Effector memory CD8-positive, alpha-beta T cell (primary cell): ENCODE measurements around the gene SLC66A2.

Experiments used
- ATAC-seq: fragments of 150-1000 bp; cut with Tn5 transposase; replicated peaks from 2 replicates; pipeline ENCODE4 v1.10.0; 2021; ENCODE audit warnings: mild to moderate bottlenecking, moderate library complexity
- DNase-seq, 3 experiments: peaks; one replicate each; pipeline ENCODE4 v3.0.0; 2021
- H3K27ac Mint-ChIP-seq, 2 donors: one replicate each; pipeline ENCODE4 v1.8.0; 2022; ENCODE audit warnings: mild to moderate bottlenecking in 2 of 2, mixed read lengths in 2 of 2, moderate library complexity in 2 of 2
- H3K27me3 Mint-ChIP-seq, 2 donors: one replicate each; pipeline ENCODE4 v1.8.0; 2022; ENCODE audit warnings: mixed read lengths in 2 of 2
- H3K36me3 Mint-ChIP-seq: one replicate; pipeline ENCODE4 v1.8.0; 2022; ENCODE audit warnings: mild to moderate bottlenecking, moderate library complexity, mixed read lengths; ENCODE audit not compliant: insufficient read depth
- H3K4me1 Mint-ChIP-seq, 2 donors: one replicate each; pipeline ENCODE4 v1.8.0; 2022; ENCODE audit warnings: low read depth in 2 of 2, mixed read lengths in 2 of 2
- H3K4me3 Mint-ChIP-seq, 2 donors: one replicate each; pipeline ENCODE4 v1.8.0; 2022; ENCODE audit warnings: mild to moderate bottlenecking in 2 of 2, mixed read lengths in 2 of 2, moderate library complexity in 2 of 2
- H3K9me3 Mint-ChIP-seq, 2 donors: one replicate each; pipeline ENCODE4 v1.8.0; 2022; ENCODE audit warnings: mixed read lengths in 2 of 2

The SLC66A2 gene

GRCh38 chr18:79912994-79913831, 38.2 kb downstream of the SLC66A2 start:
- Mint-ChIP-seq H3K4me3 (peak overlapping the region in 1 of 2 donors; percentile 21), H3K4me1 (peaks cover 15 to 23% of the 10 kb centered on the region in 2 donors), H3K9me3 (no peaks in the 10 kb centered on the region), H3K36me3 (peaks cover 52% of the 10 kb centered on the region), H3K27ac (peak overlapping the region in 1 of 2 donors; percentile 91), H3K27me3 (no peaks in the 10 kb centered on the region)
- ATAC-seq = no peak
- DNase-seq = no peak

GRCh38 chr18:79912409-79912991, 39.0 kb downstream of the SLC66A2 start:
- Mint-ChIP-seq H3K4me1 (peaks cover 12 to 23% of the 10 kb centered on the region in 2 donors), H3K4me3 (no peak overlapping the region), H3K27me3 (no peaks in the 10 kb centered on the region), H3K27ac (peak overlapping the region in 1 of 2 donors; percentile 91), H3K36me3 (peaks cover 45% of the 10 kb centered on the region), H3K9me3 (no peaks in the 10 kb centered on the region)
- peak; percentile 56 for ATAC-seq
- DNase-seq = no peak

DNA sequence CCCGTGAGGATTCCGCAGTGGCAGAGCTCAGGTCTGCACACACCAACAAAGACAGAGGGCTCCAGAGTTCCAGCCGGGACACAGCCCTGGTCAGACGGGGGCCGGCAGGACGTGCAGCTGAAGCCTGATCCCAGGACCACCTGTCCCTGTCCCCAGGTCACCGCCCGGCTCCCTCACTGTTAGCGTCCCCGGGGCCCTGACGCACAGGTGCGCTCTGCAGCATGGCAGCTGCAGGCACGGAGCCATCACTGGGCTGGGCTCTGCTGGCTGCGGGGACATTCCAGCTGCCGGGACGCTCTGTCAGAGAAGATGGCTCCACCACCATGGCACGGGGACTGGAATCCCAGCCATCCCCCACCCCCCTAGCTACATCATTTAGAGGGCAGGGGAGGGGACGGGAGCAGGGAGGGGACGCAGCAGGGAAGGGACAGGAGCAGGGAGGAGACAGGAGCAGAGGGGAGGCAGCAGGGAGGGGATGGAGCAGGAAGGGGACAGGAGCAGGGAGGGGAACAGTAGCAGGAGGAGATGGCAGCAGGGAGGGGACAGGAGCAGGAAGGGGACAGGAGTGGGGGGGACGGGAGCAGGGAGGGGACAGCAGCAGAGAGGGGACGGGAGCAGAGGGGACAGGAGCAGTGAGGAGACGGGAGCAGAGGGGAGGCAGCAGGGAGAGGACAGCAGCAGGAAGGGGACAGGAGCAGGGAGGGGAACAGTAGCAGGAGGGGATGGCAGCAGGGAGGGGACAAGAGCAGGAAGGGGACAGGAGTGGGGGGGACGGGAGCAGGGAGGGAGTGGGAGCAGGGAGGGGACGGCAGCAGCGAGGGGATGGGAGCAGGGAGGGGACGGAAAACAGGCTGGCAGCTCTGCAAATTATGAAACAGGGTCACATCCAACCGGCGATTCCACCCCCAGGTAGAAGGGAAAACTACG, 39.8 kb downstream of the SLC66A2 start:
- no peaks in the 10 kb centered on the region for H3K9me3 Mint-ChIP-seq
- no peak overlapping the region for H3K4me3 Mint-ChIP-seq
- peaks cover 38% of the 10 kb centered on the region for H3K36me3 Mint-ChIP-seq
- peaks cover 12 to 23% of the 10 kb centered on the region in 2 donors for H3K4me1 Mint-ChIP-seq
- H3K27me3 Mint-ChIP-seq = no peaks in the 10 kb centered on the region
- peak overlapping the region; percentile 35 to 91 for H3K27ac Mint-ChIP-seq
- no peak for ATAC-seq
- DNase-seq = no peak

GRCh38 chr18:79910563-79911343, 40.7 kb downstream of the SLC66A2 start:
- Mint-ChIP-seq H3K27ac (no peak overlapping the region), H3K27me3 (no peaks in the 10 kb centered on the region), H3K36me3 (peaks cover 30% of the 10 kb centered on the region), H3K4me3 (no peak overlapping the region), H3K9me3 (no peaks in the 10 kb centered on the region), H3K4me1 (peaks cover 17 to 20% of the 10 kb centered on the region in 2 donors)
- no peak for DNase-seq
- ATAC-seq = no peak

GRCh38 chr18:79906706-79907105, 44.7 kb downstream of the SLC66A2 start:
- DNase-seq (no peak), ATAC-seq (no peak)
- H3K4me1 Mint-ChIP-seq = peaks cover 3 to 16% of the 10 kb centered on the region in 2 donors
- H3K9me3 Mint-ChIP-seq = no peaks in the 10 kb centered on the region
- no peak overlapping the region for H3K4me3 Mint-ChIP-seq
- H3K27ac Mint-ChIP-seq = no peak overlapping the region
- H3K36me3 Mint-ChIP-seq = peaks cover 16% of the 10 kb centered on the region
- no peaks in the 10 kb centered on the region for H3K27me3 Mint-ChIP-seq

DNA sequence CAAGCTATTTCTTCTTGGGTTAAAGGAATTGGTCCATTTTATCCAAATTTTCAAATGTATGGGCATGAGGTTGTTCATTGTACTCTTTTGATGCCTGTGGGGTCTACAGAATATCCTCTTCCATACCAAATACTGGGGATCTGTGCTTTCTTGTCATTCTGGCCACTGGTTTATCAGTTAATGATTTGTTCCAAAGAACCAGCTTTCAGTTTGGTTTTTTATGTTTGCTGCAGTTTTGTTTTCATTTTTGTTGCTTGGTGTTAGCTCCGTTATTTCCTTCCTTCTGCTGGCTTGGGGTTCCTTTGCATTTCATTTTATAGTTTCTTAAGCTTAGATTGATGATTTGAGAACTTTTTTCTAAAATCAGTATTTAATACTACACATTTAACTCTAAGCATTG, 45.5 kb downstream of the SLC66A2 start:
- no peak overlapping the region for H3K27ac Mint-ChIP-seq
- ATAC-seq (no peak), DNase-seq (no peak)
- H3K4me3 Mint-ChIP-seq = no peak overlapping the region
- H3K4me1 Mint-ChIP-seq = peaks cover 3 to 16% of the 10 kb centered on the region in 2 donors
- no peaks in the 10 kb centered on the region for H3K27me3 Mint-ChIP-seq
- H3K9me3 Mint-ChIP-seq = no peaks in the 10 kb centered on the region
- H3K36me3 Mint-ChIP-seq = peaks cover 16% of the 10 kb centered on the region

DNA sequence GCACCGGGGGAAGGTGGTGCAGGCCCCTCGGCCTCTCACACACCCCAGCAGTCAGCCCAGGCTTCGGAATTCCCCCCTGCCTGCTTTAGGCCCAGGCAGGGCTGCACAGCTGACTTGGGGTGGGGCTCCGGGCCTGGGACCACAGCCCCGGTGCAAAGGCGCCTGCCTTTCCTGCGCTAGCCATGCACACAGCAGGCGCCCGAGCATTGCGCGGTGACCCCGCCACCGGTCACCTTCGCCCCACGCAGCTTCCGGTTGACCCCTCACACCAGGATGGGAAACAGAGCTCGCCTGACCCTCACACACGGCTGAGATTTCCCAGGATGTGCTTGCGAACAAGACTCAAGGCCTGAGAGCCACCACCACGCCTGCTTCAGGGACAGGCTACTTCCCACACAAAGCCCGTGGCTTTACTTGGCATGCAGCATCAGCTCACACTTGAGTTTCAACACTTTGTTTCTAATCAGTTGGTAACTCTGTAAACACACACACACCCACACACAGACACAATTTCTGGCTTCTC, 46.0 kb downstream of the SLC66A2 start:
- H3K4me1 Mint-ChIP-seq = peaks cover 3 to 16% of the 10 kb centered on the region in 2 donors
- no peaks in the 10 kb centered on the region for H3K9me3 Mint-ChIP-seq
- peaks cover 12% of the 10 kb centered on the region for H3K36me3 Mint-ChIP-seq
- no peaks in the 10 kb centered on the region for H3K27me3 Mint-ChIP-seq
- H3K27ac Mint-ChIP-seq = no peak overlapping the region
- no peak for DNase-seq
- ATAC-seq = no peak
- H3K4me3 Mint-ChIP-seq = no peak overlapping the region

DNA sequence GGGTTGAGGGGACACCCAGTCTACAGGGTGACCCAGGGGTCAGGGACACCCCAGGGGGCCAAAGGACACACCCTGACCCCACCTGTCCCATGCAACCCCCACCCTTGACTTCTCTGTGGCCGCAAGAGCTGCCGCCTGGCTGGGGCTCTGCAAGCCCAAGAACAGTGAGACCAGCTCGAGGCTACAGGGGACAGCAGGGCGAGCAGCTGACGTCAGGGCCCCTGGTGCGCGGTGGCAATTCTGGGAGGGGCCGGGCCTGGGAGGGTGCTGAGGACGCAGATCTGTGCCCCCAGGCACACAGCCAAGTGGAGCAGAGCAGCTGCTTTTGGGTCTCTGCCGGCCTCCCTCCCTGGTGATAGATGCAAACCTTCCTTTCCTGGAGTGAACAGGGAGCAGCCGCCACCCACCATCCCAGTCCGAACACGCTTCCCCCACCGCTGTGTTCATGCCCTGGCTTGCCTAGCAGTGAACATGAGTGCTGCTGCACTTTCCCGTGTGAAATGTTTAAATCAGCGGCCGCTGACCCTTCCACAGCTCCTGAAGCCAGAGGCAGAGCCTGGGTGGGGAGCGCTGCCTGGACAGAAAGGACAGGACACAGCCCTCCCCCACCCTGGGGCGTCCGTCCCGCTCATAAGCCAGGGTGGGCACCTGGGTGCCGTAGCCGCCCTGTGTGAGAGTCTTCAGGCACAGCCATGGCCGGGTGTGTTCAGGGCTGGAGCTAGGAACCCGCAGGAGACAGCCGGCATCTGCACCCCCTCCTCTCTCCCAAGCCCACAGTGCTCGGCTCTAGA, 46.9 kb downstream of the SLC66A2 start:
- no peak overlapping the region for H3K4me3 Mint-ChIP-seq
- H3K27me3 Mint-ChIP-seq = no peaks in the 10 kb centered on the region
- no peaks in the 10 kb centered on the region for H3K9me3 Mint-ChIP-seq
- peaks cover 12% of the 10 kb centered on the region for H3K36me3 Mint-ChIP-seq
- peaks cover 3 to 16% of the 10 kb centered on the region in 2 donors for H3K4me1 Mint-ChIP-seq
- ATAC-seq = no peak
- no peak overlapping the region for H3K27ac Mint-ChIP-seq
- no peak for DNase-seq

DNA sequence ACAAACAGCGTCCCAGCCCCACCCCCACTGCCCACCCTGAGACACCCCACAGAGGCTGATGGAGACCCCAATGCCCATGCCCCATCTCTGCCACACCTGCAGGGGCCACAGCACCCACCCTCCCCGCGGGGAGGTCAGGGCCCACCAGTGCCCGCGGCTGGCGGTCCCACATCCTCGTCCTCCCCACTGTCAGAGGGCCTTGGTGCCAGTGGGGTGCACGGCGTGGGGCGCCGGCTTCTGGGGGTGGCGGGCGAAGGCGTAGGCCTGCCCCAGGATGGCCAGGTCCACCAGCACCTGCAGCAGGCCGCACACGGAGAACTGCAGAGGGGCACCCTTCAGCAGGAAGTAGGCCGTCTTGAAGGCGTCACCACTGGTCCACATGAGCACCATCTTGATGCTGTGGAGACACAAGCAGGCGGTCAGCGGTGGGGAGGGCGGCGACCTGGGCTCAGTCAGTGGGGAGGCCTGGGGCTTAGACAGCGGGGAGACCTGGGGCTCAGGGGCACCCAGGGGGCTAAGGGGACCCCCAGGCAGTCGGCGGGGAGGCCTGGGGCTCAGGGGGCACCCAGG, 47.6 kb downstream of the SLC66A2 start:
- Mint-ChIP-seq H3K27me3 (no peaks in the 10 kb centered on the region), H3K36me3 (peaks cover 8% of the 10 kb centered on the region), H3K9me3 (no peaks in the 10 kb centered on the region), H3K4me3 (no peak overlapping the region), H3K27ac (no peak overlapping the region), H3K4me1 (peaks cover 0 to 12% of the 10 kb centered on the region in 2 donors)
- ATAC-seq = no peak
- DNase-seq = no peak

DNA sequence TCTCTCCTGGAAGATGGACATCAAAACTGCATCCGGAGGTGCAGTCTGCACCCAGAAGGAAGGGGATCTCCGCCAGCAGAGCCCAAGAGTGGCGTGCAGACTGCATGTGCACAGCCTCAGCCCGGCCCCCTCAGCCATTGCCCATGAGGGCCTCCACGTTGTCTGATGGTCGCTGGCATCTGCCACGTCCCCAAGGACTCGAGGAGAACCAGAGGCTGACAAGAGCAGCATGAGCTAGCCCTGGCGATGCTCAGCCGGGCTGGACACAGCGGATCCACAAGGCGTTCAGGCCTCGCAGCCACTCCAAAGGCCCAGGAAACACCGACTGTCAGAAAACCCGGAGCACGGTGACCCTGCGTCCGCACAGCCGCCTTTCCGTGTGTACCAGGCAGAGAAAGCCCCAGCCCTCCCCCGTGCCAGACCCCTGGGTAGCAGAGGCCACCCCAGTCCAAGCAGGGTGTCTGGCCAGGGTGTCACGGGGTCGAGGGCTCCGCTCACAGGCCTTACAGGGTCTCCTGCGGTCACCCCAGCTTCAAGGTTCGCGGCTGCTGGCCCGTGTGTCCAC, 48.3 kb downstream of the SLC66A2 start:
- Mint-ChIP-seq H3K36me3 (peaks cover 8% of the 10 kb centered on the region), H3K4me1 (peaks cover 0 to 9% of the 10 kb centered on the region in 2 donors), H3K9me3 (peaks cover 0 to under 1% of the 10 kb centered on the region in 2 donors), H3K4me3 (no peak overlapping the region), H3K27me3 (no peaks in the 10 kb centered on the region), H3K27ac (peak overlapping the region in 1 of 2 donors; percentile 81)
- ATAC-seq (no peak), DNase-seq (no peak)

GRCh38 chr18:79902640-79903039, 48.8 kb downstream of the SLC66A2 start:
- no peaks in the 10 kb centered on the region for H3K27me3 Mint-ChIP-seq
- ATAC-seq = no peak
- H3K9me3 Mint-ChIP-seq = peaks cover 3 to 5% of the 10 kb centered on the region in 2 donors
- peaks cover 8% of the 10 kb centered on the region for H3K36me3 Mint-ChIP-seq
- H3K4me1 Mint-ChIP-seq = peaks cover 0 to 8% of the 10 kb centered on the region in 2 donors
- no peak overlapping the region for H3K4me3 Mint-ChIP-seq
- DNase-seq = no peak
- peak overlapping the region in 1 of 2 donors; percentile 81 for H3K27ac Mint-ChIP-seq
